Activated CD4-positive, CD25-positive, alpha-beta regulatory T cell treated with anti-CD3 and anti-CD28 coated beads, Interleukin-2, amount 50 U/mL, for 16 hours (primary cell): Measurements from ENCODE around the gene NUP205.
"Not testable (repeated sequence)": the region's sequence is repeated elsewhere in the genome, so short reads cannot be mapped to it uniquely, and the experiment has no call there.

Experiments used
- DNase-seq: peaks from one replicate; pipeline ENCODE4 v3.0.0-alpha.2; 2020; ENCODE audit warnings: low read depth, low spot score

Gene NUP205

DNA sequence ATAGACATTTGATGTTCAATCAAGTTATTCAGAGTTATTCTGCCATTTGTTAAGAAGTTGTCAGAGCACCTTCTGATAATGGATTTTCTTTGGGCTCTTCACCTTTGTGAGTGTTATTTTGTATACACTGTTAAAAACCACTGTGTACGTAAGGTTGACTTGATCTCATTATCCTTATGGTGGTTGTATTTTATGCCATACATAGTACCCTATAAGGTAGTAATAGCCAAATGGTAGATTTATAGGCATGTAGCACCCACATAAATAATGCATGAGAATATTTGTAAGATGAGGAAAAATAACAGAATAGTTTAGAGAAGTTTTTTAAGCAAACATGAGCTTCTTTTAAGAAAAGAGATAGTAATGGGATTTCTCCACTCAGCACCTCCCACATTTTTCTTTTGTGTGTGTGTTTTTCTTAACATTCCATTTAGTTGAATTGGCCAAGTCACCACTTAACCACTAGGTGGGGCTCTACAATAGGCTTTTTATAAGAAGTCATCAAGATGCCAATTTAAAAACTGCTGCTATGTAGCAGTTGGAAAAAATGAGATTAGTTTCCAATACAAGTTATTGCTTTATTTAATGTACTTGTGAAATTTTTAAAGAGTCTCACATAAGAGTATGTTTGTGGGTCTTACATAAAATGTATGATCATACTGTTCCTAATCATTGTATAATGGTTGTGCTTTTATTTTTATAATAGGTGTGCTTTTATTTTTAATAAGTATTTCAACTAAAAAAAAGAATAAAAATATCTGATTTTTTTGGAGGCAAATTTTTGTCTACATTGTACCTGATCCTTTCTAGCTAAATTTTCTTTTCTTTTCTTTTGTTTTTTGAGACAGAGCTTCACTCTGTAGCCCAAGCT, 63.5 kb downstream of the NUP205 start:
- DNase-seq, result no peak

DNA sequence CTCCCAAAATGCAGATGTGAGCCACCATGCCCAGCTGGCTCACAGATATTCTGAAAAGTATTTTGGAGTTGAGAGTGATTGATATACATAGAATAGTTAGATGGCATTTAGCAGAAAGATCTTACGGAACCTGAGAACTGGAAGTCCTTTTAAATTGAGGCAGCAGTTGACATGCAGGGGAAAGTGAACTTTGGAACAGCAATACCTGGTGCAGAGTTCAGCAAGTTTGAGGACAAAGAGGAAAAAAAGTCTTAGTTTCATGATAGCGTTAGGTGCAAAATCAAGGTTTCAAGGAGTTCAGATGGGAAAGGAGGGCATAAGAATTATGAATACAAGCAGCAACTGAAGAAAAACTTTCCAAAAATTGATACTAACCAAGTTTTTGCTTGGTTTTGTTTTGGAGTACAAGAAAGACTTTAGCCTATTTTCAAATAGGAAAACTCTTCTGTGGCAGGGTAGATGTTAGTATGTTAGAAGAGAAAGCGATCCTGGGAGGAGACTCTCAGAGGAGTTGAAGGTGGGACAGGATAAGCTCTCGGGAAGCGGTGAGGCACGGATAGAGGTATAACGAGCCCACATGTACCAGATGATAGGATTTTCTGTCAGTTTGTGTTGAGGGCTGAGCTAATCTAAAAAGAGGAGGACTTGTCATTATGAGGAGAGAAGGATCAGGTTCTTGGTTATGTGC, 76.6 kb downstream of the NUP205 start:
- no peak for DNase-seq

DNA sequence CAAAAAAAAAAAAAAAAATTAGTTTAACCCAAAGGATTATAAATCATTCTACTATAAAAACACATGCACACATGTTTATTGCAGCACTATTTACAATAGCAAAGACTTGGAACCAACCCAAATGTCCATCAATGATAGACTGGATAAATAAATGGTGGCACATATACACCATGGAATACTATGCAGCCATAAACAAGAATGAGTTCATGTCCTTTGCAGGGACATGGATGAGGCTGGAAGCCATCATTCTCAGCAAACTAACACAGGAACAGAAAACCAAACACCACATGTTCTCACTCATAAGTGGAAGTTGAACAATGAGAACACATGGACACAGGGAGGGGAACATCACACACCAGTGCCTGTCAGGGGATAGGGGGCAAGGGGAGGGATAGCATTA, 82.0 kb downstream of the NUP205 start:
- DNase-seq, result not testable (repeated sequence)

DNA sequence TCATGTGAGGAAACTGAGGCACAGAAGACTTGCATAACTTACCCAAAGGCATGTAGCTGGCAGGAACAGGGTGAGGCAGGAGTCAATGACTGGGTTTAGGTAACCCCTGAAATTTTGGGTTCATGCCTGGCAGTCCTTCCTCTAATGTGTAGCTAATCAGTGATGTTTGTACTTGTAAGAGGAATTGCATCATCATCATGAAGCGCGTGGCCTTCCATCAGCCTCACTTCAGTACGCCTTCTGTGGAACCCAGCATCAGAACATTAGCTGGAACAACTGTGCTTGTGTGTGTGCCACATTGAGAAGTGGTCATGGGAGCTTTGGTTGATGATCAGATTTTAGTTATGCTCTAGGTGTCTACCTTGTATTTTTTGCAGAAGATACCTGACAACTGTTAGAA, 86.4 kb downstream of the NUP205 start:
- DNase-seq, result no peak

DNA sequence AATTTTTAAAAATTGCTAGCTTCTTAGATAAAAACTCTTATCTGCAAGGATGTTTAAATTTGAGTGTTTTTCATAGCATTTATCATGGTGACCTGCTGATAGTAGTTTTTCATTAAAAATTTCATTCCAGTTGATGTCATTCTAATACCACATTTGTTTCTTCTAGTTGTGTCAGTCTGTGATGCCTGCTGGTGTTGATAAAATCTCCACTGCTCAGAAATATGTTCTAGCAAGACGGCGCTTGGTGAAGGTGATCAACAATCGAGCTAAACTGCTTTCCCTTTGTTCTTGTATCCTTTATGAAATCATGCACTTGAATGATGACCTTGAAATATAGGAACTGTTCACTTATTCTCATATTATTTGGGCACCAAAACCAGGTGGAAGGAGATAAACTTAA, 87.0 kb downstream of the NUP205 start:
- no peak for DNase-seq

DNA sequence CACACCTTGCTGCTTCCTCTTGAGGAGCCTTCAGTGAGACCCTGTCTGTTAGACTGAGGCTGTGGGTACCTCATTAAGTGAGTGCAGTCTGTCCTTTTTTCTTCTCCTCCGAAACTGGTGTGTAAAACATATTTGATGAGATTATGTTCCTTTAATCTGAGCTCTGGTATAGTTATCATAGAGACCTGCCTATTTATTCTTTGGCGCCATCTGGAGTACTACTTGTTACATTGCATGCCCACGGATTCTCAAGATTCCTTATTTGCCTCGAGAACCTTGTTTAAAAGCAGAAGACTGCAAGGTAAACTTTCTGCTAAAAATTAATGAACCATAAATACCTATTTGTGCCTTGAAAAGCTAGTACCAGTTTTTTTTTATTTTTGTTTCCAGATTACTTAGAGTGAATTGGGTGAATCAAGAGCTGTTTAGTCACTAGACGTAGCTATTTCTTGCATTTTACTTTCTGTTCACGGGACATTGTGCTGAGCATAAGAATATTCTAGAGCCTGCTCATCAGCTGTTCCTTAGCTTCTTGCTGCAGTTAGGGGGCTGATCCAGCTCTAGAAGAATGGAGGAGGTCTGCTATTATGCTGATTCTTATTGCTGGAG, 87.7 kb downstream of the NUP205 start:
- DNase-seq, result no peak

DNA sequence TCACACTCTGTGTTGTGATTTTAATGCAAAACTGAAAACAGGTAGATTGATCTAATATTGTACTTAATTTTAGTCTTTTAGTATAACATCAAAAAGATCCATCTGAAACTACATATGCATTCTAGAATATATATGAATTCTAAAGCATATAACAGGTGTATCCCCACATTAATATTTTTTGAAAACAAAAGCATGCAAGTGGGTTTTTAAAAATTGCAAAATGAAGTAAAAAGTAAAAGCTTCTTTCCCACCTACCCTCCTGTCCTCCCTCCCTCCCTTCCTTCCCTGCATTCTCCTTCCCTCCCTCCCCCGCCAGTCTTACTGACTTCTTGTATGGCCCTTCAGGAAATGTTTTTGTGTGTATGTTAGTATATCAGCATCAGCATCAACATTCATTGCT, 90.0 kb downstream of the NUP205 start:
- DNase-seq, result no peak

DNA sequence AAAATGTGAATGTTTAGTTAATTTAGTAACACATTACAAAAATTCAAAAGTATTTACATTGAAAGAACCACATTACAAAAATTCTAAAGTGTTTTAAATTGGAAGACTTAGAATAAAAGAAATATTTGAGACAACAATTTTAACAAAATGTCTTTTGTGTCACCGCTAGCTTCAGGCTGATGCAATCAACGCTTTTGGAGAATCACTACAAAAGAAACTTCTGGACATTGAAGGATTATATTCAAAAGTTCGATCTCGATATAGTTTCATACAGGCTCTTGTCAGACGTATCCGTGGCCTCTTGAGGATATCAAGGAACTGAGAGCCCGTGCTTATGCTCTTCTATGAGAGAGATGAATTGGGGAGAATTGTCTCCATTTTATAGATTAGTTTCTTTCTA, 90.5 kb downstream of the NUP205 start:
- no peak for DNase-seq

DNA sequence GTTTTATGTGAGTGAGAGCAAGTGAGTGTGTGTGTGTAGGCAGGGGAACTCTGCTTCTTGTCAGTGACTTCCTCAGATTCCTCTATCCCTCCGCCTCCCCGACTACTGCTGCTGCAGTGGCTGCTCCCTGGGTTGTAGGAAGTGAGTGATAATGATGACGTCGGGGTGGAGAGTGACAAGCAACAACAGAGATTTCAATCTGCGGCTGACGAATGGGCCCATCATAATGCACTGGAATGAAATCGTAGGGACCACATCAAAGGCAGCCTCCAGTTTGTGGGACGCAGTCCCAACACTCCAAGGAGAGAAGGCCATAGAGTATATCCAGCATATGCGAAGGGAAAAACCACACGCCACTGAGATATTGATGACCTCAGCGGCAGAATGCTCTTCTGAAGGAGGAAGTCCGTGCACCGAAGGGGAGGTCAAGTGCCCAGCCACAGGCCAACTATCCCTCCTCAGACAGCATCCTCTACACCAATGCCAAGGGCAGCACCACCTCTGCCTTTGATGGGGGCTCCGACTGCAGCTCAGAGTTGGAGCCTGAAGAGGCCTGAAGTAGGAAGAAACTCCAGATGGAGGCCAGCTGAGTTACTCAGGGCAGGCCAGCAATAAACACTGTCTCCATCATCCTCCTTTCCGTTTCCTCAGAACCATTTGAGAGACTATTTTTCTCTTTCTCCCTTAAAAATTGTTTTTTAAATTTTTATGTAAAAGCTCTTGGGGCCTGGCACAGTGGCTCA, 93.3 kb downstream of the NUP205 start:
- no peak for DNase-seq

DNA sequence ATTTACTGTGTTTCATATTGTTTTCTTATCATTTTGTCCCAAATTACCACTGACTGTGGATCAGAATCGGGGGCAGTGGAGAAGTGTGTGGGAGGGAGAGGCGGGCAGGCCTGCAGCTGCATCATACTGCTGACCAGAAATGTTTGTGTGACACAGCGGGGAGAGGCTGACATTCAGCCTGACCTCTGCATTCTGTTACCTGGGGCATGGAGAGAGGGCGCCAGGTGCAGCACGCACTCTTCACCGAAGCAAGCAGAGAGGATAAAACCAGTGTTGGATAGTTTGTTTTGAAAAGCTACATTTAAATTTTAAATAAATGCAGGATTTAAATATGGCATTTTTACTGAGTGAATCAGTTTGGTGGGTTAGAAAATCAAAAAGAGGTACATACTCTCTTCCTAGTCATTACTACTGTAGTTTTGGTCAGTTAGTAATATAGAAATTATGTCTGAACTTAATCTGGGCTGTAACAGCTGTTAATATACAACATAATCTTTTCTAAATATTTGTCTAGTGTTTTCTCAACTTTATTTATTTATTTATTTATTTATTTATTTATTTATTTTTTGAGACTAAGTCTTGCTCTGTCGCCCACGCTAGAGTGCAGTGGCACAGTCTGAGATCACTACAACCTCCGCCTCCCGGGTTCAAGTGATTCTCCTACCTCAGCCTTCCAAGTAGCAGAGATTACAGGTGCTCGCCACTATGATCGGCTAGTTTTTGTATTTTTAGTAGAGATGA, 95.8 kb downstream of the NUP205 start:
- DNase-seq, result no peak

DNA sequence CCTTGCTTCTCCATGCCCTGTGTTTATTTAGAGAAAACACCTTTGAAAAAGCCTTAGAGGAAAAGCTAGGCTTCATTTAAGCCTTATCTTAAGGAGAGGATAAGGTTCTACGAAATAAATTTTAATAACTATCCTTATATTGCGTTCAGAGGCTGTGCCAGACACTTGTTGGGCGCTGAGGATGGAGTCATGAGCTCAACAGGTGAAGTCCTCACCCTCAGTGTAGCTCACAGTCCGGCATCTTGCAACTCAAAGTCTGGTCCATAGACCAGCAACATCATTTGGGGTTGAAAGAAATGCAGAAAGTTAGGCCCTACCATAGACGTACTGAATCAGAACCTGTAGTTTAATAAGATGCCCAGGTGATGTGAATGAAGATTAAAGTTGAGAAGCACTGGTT, 100.8 kb downstream of the NUP205 start:
- no peak for DNase-seq

DNA sequence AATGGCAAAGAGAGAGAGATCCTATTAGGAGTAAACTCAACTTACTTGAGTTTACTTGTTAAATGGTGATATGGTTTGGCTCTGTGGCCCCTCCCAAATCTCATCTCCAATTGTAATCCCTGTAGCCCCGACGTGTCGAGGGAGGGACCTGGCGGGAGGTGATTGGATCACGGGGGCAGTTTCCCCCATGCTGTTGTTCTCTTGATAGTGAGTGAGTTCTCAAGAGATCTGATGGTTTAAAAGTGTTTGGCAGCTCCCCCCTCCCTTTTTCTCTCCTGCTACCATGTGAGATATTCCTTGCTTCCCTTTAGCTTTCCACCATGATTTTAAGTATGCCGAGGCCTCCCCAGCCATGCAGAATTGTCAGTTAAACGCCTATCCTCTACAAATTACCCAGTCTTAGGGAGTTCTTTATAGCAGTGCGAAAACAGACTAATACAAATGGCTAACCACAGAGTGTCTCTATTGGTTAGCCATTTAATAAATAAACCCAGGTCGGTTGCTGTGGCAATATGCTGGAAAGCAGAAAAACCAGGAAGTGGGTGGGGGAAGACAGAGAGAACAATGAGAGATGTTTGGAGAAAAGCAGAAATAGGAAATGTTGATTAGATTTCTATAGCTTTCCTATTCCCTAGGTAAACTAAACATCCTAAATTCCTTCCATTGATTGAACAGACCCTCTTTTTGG, 101.6 kb downstream of the NUP205 start:
- DNase-seq, result no peak

DNA sequence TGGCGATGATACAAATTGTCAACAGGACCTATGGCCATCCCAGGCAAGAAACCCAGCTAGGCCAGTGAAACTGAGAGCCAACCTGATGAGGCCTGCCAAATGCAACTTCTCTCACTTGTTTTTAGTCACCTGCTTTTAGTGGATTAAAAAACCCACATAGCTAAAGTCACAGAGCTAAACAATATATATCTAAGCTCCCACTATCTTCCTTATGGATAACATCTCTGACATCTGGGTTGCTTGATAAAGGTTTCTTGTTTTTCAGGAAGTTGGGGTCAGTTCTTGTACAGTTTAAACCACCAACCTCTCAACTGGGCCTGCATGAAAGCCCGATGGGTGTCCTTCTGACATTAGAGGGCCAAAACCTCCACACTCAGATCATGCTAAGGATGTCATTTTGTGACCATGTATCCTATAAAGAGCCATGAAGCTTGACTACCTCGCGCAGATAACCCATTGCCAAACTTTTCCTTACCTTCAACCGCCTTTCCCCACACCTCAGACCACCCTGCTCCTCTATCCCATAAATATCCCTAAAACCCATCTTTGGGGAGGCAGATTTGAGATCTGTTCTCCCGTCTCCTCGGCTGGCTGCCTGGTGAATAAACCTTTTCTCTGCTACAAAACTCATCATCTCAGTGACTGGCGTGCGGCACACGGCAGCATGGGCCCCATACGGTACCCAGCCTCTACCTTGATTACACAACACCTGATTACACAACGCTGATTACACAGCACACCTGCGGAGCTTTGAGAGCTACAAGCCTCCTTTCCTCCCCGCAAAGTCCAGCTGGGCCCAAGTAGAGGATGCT, 103.8 kb downstream of the NUP205 start:
- no peak for DNase-seq

DNA sequence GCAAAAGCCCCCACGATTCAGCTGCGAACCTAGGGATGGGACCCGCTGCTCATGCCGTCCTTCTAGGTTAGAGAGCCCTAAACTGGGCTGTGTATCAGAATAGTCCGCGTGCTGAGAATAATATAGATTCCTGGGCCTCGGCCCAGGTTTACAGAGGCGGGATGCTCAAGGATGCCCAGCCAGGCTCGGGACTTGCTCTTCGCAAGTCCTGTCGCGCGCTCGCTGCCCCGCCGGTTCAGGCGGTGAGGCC, 104.3 kb downstream of the NUP205 start:
- no peak for DNase-seq

DNA sequence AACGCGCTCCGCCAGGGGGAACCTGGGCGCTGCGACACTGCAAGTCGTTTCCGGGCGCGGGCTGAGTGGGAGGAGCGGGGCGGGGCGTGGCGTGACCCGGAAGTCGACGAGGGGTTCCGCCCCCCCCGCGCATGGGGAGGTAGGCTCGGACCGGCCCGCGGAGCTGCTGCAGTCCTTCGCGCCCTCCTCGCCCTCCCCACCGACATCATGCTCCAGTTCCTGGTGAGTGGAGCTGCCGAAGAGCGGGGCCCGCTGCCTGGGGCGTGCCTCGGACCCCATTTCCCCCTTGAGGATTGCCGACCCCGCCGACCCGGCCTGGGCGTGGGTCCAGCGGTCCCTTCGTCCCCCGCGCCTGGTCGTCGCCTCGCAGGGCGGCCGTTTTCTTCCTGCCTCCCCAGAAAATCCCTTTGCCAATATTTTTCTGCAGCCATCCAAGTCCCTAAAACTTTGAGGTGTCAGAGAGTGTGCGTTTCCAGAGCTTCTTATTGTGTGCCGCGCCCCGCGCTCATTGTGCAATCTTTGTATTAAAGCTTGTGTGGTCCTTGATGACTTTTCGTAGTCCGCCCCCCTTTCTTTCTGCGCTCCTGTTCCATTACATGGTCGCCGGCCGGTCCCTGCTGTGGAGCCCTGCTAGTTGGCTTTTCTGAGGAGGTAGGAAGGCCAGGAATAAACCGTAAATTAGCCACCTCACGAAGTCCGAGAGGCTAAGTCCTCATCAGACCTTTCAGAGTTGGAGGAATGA, 104.8 kb downstream of the NUP205 start, which contains the start of gene STMP1:
Gene STMP1 (plus strand): TSS at position 142 of the 742 bp plus-strand sequence.
- DNase-seq, result peak; percentile 95

DNA sequence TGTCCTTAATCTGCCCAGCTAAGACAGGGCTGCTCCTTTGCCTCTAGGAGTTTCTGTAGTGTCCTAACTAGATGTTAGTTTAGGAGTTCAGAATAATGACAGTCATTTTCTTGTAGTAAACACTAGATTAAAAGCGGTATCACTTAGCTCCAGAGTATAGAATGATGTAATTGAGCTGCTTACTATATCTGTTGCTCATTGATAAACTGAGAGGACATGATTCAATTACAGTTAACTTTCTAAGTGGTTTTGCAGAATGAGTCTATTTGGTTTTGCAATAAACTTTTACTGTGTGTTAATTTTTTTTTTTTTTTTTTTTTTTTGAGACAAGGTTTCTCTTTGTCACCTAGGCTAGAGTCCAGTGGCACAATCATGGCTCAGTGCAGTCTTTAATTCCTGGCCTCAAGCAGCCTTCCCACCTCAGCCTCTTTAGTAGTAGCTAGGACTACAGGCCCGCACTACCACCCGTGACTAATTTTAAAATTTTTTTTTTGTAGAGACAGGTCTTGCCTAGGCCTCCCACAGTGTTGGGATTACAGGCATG, 106.4 kb downstream of the NUP205 start:
- DNase-seq, result no peak

DNA sequence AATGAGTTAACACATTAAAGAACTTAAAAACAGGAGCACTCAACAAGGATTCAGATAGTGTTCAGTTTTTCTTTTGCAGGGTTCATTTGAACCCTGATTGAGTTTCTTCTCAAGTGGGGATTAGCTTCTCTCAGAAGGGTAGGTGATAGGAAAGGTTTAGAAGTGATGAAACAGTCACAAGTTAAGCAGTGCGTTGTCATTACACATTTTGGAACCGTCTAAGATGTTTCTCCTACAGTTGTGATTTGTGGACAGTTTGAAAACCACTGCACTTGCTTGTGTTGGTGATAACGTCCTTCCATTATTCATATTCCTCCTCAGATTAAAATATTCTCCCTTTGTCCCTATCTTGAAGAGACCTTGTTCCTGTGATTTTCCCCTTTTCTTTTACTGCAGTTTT, 107.3 kb downstream of the NUP205 start:
- DNase-seq, result no peak

DNA sequence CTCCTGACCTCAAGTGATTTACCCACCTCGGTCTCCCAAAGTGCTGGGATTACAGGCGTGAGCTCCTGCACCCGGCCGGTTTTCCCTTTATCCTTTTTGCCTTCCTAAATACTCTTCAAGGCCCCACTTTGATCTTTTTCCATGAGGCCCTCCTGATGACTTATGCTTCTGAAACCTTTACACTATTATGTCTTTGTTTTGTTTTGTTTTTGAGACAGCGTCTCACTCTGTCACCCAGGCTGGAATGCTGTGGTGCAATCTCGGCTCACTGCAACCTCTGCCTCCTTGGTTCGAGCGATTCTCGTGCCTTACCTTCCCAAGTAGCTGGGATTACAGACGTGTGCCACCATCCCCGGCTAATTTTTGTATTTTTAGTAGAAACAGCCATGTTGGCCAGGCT, 108.4 kb downstream of the NUP205 start:
- DNase-seq, result no peak

DNA sequence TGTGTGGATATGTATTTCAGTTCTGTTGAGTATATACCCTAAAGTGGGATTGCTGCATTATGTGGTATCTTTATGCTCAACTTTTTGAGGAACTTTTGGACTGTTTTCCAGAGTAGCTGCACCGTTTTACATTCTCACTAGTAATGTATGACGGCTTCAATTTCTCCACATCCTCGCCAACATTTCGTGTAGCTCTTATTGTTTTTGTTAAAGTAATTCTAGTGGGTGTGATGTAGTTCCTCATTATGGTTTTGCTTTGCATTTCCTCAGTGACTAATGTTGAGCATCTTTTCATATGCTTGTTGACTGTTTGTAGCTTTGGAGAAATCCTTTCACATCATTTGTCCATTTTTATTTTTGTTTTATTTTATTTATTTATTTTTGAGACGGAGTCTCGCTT, 109.1 kb downstream of the NUP205 start:
- no peak for DNase-seq
